AG20443 (cell line): ENCODE measurements around the gene MGARP.

Experiments
- DNase-seq: peaks from one replicate; pipeline ENCODE4 v3.0.0; 2012; ENCODE audit warnings: low spot score, mixed read lengths

MGARP gene

GRCh38 chr4:139243448-139244365 lies 36.3 kb downstream of the MGARP start:
- DNase-seq, result peak; percentile 82

DNA sequence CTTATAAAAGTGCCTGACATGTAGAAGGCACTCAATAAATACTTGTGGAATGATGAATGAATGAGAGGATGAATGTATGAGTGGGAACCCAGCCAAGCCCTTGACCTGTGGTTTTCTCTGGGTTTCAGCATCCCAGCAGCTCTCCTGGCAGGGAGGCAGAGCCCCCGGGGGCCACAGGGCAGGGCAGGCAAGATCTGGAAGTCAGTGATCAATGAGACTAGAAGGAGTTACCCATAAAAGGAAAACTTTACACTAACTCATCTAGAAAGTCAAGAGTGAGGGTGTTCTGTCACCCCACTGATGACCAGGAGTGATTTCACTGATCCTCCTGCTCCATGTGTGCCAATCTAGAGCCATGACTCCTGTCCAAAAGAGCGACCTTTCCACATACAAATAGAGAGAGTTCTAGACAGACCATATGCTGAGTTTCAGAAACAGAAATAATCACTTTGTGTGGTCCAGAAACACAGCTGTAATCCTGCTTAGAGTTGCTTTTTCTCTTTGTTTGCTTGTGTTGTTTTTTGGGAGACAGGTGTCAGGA lies 37.4 kb downstream of the MGARP start:
- DNase-seq, result peak; percentile 47

- DNase-seq, result no peak
These were observed 38.3 kb downstream of the MGARP start for GRCh38 chr4:139241784-139242151.

DNA sequence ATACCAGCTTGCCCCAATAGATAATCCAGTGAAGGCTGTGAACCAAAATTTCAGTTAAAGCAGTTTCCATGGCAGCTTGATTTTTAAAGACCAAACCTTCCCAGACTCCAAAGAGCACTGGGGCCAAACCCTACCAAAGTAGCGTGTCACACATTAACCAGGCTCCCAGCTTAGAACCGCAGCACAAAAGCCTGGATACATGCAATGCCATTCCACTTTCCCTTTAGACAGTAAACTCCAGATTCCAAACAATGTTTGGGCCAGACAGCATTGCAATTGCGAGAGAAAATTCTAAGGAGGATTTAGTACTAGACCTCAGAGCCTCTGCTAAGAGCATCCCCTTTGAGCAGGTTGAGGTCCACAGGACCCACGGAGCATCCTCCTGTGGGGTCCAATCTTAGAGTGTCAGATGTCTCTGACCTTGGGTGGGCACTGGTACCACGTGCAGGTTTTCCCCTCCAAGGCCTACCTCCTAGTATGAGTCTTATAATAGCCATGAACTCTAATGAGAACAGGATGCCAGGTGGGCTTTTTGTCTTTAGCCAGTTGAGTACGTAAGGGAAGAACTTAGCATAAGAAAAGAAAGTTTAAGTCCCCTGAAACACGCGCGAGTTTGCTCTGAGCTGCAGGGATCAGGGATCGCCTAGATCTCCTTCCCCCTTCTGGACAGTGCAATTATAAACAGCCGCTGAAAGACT lies 38.8 kb downstream of the MGARP start:
- no peak for DNase-seq

DNA sequence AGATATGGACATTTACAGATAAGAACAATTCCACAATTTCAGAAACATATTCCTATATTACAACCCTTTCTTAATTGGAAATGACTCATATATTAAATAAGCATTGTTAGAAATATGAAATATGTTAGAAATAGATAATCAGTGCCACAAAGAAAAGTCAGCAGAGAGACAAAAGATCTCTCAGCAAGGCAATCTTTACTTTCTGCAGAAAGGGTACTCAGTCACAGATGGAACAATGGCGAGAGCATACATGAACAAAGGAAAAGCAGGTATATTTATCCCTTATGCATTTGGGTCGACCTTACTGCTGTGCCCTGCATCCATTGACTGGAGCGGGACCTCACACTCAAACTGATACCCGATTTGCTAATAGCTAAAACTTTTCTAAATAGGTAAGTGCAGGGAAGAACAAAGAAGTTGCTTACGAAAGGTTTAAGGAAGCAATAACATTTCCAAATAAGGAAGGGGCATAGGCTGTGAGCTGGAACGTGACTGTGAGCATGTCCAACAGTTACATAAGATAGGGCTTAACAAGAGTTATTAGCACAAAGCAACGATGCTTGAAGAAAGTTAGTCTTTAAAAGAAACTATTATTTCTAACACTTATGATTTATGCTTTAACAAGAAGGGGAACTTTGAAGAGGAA lies 40.8 kb downstream of the MGARP start:
- no peak for DNase-seq

DNA sequence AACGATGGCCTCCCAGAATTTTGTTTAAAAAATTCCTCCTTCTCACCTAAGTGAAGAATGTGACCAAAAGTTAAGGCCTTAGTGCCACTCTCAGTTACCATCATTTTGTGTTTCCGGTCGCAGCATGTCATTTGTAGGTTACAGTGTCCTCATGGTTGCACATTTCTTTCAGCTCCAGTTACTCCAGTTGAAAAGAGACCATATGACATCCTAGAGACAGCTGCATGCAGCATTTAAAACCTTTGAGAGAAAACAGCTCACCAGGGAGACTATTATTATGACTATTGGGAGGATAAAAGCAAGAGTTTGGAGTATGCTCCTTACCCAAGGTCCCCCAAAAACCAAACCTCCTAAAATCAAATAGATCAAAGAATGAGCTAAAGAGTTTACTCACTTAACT lies 45.8 kb downstream of the MGARP start:
- no peak for DNase-seq

DNA sequence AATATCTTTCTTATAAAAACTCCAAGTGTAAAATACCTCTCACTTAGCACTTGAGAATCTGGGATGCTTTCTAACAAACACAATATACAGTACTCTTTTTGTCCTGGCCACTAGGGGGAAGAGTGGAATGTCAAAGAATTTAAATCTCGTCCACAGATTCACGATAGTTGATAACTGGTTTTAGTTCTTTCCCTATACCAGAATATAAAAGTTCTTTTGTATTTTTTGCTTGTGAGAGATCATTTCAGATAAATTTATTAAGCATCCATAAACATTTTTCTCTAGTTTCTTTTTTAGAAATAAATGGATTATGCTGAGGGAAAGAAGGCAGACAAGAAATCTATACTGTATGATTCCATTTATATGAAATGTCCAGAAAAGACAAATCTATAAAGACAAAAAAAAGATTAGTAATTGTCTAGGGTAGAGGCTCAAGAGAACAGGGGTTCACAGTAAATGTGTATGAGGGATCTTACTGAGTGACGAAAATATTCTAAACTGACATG lies 50.4 kb downstream of the MGARP start:
- DNase-seq, result peak; percentile 54

GRCh38 chr4:139227729-139228404 lies 52.2 kb downstream of the MGARP start:
- no peak for DNase-seq

DNA sequence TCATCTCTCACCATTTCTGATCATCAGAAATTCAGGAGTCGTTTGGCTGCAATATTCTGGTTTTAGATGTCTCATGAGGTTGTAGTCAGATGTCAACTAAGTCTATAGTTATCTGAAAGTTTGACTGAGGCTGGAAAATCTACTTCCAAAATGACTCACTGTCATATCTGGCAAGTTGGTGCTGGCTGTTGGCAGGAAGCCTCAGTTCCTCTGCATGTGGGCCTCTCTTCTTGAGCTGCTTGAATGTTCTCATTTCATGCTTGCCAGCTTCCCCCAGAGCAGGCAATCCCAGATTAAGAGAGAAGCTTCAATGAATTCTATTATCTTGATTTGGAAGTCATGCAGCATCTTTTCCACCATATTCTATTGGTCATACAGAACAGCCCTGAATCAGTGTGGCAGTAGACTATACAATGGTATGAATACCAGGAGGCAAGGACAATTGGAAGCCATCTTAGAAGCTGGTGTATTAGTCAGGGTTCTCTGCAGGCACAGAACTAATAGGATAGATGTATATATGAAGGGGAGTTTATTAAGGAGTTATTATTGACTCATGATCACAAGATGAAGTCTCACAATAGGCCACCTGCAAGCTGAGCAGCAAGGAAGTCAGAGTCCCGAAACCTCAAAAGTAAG lies 56.2 kb downstream of the MGARP start:
- DNase-seq, result peak; percentile 24

- no peak for DNase-seq
These were observed 57.8 kb downstream of the MGARP start for GRCh38 chr4:139222215-139222614.

- DNase-seq, result no peak
These were observed 58.3 kb downstream of the MGARP start for GRCh38 chr4:139221687-139222086.

DNA sequence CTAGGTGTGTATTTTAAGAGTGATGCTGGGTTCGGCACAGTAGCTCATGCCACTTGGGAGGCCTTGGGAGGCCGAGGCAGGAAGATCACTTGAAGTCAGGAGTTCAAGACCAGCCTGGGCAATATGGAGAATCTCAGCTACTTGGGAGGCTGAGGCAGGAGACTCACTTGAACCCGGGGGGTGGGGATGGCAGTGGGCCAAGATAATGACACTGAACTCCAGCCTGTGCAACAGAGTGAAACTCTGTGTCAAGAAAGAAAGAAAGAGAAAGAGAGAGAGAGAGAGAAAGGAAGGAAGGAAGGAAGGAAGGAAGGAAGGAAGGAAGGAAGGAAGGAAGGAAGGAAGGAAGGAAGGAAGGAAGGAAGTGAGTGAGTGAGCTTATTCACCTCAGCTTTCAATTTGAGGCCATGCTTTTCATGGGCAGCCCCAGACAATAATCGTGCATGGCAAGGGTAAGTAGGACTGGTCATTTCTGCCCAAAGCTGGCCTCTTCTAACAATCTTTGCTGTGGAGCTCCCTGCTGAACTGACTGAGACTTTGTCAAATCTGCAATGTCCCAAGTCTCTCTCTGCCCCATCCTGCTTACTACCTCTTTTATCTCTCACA lies 60.5 kb downstream of the MGARP start:
- no peak for DNase-seq
